HG03097 (cell line): ENCODE measurements around the gene PCBP3.

Source experiments
- ATAC-seq: cut with Tn5 transposase; IDR thresholded peaks from one replicate; pipeline ENCODE4 v1.9.1; 2021; ENCODE audit not compliant: unreplicated experiment, low FRiP score

Gene PCBP3

GRCh38 chr21:45747233-45747766, 103.8 kb downstream of the PCBP3 start:
- no peak for ATAC-seq

GRCh38 chr21:45747802-45748445, 104.4 kb downstream of the PCBP3 start:
- ATAC-seq = no peak

GRCh38 chr21:45748593-45748992, 105.1 kb downstream of the PCBP3 start:
- ATAC-seq = no peak

- no peak for ATAC-seq
Observed at GRCh38 chr21:45749974-45750373, 106.4 kb downstream of the PCBP3 start.

GRCh38 chr21:45750936-45751335, 107.4 kb downstream of the PCBP3 start:
- ATAC-seq = no peak

- ATAC-seq = no peak
Observed at GRCh38 chr21:45753445-45753844, 109.9 kb downstream of the PCBP3 start.

- ATAC-seq = no peak
Observed at GRCh38 chr21:45756029-45756428, 112.5 kb downstream of the PCBP3 start.

GRCh38 chr21:45756669-45757068, 113.1 kb downstream of the PCBP3 start:
- ATAC-seq = no peak

GRCh38 chr21:45761704-45762103, 118.2 kb downstream of the PCBP3 start:
- no peak for ATAC-seq

GRCh38 chr21:45763074-45763473, 119.5 kb downstream of the PCBP3 start:
- ATAC-seq = no peak

GRCh38 chr21:45763506-45763905, 120.0 kb downstream of the PCBP3 start:
- no peak for ATAC-seq

GRCh38 chr21:45764792-45765191, 121.3 kb downstream of the PCBP3 start:
- no peak for ATAC-seq

GRCh38 chr21:45765375-45765774, 121.8 kb downstream of the PCBP3 start:
- no peak for ATAC-seq

- no peak for ATAC-seq
Observed at GRCh38 chr21:45766055-45766454, 122.5 kb downstream of the PCBP3 start.

- no peak for ATAC-seq
Observed at GRCh38 chr21:45766501-45766900, 123.0 kb downstream of the PCBP3 start.

- no peak for ATAC-seq
Observed at GRCh38 chr21:45767071-45768006, 123.8 kb downstream of the PCBP3 start.

- ATAC-seq = no peak
Observed at GRCh38 chr21:45768011-45768739, 124.7 kb downstream of the PCBP3 start.

GRCh38 chr21:45768740-45769048, 125.2 kb downstream of the PCBP3 start:
- no peak for ATAC-seq

GRCh38 chr21:45769294-45769693, 125.8 kb downstream of the PCBP3 start:
- no peak for ATAC-seq

GRCh38 chr21:45769896-45770295, 126.4 kb downstream of the PCBP3 start:
- no peak for ATAC-seq

- ATAC-seq = no peak
Observed at GRCh38 chr21:45772180-45772579, 128.7 kb downstream of the PCBP3 start.
